GM18861 (cell line): ENCODE data around the gene UVSSA.
"Not testable (repeated sequence)": the region's sequence is repeated elsewhere in the genome, so short reads cannot be mapped to it uniquely, and the experiment has no call there.

Experiments
- ATAC-seq: cut with Tn5 transposase; IDR thresholded peaks from one replicate; pipeline ENCODE4 v1.9.1; 2021; ENCODE audit not compliant: unreplicated experiment

UVSSA gene

DNA sequence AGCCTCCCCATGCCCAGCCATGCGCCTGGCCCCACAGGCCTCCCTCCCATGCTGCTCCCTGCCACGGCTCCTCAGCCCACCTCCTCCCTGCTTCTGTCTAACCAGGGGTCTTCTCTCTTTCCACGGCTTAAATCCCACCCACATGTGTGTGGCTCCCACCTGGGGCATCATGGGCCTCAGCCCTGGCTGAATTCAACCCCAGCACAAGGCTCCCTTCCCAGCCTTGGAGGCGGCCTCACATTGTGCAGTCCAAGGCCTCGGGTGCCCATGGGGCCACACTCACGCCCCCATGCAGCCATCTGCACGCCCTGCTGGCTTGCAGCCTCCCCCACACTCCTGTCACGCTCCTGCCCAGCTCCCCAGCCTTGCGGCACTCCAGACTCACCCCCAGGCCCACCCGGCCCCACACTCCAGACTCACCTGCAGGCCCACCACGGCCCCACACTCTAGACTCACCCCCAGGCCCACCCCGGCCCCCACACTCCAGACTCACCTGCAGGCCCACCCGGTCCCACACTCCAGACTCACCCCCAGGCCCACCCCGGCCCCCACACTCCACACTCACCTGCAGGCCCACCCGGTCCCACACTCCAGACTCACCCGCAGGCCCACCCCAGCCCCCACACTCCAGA is 30.4 kb upstream of the UVSSA start:
- no peak for ATAC-seq

DNA sequence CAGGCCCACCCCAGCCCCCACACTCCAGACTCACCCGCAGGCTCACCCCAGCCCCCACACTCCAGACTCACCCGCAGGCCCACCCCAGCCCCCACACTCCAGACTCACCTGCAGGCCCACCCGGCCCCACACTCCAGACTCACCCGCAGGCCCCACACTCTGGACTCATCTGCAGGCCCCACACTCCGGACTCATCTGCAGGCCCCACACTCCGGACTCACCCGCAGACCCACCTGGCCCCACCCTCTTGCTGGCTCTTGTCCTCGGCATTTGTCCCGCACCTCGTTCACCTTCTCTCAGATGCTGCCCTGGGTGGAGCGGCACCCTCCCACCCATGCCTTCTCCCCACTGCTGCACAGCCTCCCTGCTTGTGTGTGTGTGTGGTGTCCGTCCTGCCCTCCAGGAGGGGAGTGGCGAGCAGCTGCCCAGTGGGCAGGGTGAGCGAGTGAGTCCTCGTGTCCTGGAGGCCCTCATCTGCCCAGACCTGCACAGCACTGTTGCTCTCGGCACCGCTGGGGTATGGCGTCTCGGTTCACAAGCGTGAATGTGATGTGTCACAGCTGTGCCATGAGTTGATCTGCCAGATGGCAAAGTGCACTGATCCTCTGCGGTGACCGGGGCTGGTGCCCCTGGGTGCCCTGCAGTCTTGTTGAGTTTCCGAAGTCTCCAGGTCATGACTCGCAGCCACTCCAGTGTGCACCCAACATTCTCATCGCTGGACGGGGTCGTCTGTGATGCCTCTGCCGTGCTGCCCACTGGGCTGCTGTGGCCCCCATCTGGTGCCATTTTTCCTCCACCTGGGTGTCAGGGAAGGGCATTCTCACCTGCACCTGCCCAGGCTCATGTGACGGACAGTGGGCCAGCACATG is 29.6 kb upstream of the UVSSA start:
- no peak for ATAC-seq

DNA sequence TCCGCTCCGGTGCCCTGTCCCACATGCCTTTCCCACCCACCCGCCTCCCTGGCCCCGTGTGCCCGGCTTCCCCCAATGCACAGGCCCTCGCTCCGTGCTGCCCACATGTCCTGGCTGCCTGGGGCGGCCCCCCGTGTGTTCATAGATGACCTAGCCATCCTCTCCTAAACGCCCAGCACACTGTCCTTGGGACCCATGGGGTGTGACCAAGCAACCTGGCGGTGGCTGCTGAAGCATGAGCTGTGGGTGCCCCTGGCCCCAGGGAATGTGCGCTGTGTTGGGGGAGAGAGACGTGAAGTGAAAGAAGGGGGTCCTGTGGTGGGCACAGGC is 29.0 kb upstream of the UVSSA start:
- ATAC-seq: no peak

DNA sequence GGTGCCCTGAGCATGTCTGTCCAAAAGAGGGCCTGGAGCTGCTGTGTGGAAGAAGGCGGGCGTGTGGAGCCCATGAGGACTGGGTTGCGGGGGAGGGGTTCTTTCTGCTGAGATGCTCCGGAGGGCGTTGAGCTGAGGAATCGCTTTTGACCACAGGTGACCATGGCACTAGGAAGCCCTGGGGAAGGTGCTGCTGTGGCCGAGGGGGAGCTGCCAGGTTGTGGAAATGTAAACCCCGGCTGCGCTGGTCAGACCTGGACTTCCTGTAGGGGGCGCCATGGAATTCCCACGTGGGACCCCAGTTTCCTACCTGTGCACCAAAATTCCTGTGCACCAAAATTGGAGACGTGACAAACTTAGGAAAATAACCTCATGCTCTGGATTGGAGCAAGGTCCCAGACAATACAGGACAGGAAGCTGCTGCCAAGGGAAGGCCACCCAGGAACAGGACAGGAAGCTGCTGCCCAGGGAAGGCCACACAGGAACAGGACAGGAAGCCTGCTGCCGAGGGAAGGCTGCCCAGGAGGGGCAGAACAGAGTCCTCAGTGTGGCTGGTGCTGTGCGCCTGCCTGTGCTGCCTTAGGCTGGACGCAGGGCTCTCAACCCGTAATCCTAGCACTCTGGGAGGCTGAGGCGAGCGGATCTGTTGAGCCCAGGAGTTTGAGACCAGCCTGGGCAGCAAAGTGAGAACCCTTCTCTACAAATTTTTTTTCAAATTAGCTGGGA is 28.4 kb upstream of the UVSSA start:
- ATAC-seq: no peak

DNA sequence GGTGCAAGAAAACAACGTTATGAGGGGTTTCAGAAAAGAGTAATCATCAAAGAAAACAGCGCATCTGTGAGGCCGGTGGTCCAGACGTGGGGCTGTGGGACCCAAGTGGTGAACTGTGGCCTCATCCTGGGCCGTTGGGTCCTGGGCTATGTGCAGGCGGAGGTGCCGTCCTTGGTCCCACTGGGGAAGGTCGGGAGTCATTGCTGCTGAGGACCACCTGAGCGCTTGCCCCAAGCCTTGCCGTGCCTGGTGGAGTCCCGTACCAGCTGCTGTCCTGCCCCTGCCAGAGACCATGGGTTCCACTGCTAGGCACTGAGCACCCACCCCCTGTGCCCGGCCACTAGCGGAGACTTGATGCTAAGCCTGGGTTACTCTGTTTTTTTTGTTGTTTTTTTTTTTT is 25.5 kb upstream of the UVSSA start:
- ATAC-seq: no peak

DNA sequence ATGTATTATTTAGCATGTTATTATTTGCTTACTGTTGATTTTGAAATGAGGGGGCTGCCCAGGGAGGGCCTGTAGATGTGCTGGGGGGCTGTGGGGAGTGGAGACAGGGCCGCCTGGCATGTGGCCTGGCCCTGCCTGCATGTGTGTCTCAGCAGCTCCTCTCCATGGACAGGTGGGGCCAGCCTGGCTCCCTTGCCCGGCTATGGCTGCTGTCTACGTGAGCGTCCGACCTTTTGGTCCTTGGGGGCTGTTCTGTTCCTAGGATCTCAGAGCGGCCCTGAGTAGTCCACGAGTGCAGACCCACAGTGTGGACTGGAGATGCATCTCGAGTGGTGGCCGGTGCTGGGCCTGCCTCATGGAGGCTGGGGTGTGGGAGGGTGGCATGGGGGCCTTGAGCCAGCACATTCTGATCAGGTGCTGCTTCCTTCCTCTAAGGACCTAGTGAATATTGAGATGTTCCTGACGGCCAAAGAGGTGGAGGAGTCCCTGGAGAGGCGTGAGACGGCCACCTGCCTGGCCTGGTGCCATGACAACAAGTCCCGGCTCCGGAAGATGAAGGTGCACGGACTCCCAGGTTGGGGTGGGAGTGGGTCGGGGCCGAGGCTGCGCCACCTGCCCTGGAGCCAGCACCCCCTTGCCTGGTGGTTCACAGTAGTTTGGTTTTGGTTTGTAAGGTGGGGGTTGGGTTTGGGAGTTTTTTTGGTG is 24.9 kb upstream of the UVSSA start:
- ATAC-seq: no peak

DNA sequence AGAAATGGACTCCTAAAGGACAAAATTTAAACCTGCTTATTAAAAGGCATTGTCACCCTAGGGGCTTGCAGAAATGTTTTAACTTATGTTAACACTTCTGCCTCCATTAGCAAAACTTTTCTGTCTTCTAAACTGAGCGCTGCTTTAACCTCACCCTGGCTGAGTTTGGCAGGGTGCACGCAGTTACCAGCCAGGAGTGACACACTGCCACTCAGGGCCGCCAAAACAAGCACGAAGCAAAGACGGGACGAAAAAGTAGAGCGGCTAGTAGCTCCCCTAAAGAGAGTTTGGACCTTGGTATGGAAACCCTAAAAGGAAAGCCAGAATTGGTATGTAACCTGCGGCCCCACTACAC is 23.8 kb upstream of the UVSSA start:
- no peak for ATAC-seq

DNA sequence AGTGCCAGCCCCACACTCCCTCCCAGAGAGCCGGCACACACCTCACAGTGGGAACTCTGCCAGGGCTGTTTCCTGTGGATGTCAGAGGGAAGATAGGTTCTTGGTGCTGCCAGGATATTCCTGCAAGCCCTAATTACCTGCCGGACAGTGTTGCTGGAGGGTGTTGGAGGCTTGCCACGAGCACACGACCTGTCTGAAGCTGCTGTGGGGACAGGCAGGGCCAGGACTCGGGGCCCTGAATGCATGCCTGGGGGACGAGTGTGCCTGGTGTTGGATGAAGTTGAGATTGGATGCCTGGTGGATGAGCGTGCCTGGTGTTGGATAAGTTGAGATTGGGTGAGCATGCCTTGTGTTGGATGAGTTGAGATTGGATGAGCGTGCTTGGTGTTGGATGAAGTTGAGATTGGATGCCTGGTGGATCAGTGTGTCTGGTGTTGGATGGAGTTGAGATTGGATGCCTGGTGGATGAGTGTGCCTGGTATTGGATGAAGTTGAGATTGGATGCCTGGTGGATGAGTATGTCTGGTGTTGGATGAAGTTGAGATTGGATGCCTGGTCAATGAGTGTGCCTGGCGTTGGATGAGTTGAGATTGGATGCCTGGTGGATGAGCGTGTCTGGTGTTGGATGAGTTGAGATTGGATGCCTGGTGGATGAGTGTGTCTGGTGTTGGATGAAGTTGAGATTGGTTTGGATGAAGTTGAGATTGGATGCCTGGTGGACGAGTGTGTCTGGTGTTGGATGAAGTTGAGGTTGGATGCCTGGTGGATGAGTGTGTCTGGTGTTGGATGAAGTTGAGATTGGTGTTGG is 23.2 kb upstream of the UVSSA start:
- ATAC-seq: no peak

DNA sequence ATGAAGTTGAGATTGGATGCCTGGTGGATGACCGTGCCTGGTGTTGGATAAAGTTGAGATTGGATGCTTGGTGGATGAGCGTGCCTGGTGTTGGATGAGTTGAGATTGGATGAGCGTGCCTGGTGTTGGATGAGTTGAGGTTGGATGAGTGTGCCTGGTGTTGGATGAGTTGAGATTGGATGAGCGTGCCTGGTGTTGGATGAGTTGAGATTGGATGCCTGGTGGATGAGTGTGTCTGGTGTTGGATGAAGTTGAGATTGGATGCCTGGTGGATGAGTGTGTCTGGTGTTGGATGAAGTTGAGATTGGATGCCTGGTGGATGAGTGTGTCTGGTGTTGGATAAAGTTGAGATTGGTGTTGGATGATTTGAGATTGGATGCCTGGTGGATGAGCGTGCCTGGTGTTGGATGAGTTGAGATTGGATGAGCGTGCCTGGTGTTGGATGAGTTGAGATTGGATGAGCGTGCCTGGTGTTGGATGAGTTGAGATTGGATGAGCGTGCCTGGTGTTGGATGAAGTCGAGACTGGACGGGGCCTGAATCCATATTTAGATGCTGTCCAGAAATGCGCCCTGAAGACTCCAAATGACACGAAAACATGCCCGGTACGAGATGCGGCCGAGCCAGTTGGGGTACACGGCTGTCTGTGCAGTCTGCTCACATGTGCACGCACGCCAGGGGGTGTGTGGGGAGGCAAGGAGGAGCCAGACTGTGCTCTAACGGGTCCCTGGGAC is 22.4 kb upstream of the UVSSA start:
- ATAC-seq: not testable (repeated sequence)

DNA sequence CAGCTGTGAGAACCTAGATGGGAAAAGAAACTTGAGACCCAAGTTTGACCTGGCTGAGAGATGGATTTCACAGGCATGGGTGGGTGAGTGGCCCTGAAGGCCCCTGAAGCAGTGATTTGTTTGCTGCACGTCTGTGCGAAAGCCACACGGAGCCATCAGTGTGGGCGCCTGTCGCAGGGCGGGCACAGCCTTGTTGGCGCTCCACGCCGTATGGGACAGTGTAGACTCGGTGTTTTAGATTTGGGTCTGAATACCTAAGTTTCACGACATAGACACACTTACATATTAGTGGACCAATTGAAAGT is 21.9 kb upstream of the UVSSA start:
- ATAC-seq: no peak

DNA sequence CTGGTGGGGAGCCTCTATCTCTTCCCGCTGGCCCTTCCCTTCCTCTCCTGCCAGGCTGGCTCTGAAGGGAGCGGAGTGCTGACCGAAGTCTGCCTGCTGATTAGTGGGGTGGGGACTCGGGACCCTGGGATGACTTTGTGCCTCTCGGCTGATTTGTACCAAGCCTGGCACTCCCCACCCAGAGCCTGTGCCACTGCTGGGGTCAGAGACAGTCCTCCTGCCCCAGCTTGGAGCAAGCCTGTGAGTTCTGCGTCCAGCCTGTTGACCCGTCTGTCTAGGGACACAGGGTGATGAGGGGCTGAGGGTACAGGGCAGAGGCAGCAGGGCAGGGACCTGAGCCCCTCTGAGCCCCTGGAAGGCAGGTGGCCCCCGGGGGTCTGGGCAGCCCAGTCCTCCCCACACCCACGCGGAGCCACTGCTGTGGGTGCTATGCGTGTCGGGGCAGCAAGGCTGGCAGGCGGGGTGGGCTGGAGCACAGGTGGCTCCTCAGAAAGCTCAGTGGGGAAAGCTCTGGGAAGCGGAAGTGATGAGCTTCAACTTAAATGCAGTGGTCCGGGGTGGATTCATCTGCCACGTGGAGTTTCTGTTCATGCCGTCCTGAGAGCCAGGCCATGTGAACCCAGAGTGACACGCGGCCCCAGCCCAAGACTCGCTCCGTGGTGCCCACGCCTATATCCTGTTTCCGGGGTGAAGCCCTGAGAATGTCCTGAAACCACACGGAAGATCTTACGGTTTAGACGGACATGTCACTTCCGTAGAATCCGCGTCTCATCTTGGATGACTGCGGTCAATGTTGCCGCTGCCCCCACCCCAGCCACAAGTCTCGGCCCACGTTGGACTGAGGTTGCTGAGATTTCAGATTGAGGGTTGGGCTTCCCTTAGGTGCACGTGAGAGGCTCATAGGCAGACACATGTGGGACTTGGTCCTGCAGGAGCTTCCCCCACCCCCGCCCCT is 21.1 kb upstream of the UVSSA start:
- ATAC-seq: no peak

DNA sequence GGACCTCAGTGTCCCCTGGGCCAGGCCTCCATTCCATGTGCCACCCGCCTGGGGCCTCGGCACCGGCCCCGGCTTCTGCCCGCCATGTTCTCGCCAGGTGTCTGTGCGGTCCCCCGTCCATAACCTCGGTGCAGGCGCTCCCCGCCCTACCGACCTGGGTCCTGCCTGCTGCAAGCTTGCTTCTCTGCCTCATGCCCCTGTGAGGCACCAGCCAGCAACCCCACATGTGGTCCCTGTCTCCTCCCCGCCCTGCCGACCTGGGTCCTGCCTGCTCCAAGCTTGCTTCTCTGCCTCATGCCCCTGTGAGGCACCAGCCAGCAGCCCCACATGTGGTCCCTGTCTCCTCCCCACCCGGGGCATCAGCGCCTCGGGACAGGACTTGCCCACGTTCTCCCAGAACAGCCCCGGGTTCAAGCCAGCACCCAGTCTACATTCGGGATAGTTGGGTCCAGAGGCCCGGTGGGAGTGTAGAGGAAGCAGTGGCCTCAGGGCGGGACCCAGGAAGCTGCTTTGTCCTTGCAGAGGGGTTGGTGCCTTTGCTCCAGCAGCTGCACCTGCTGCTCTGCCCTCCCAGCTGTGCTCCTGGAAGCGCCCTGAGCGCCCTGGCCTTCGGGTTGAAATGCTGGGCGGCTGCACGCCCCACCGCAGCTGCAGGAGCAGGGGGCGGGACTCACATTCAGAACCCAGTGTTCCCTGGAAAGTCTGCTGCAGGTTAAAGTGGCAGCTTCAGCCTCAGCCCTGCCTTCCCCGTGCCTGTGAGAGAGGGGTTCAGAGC is 20.1 kb upstream of the UVSSA start:
- ATAC-seq: no peak

DNA sequence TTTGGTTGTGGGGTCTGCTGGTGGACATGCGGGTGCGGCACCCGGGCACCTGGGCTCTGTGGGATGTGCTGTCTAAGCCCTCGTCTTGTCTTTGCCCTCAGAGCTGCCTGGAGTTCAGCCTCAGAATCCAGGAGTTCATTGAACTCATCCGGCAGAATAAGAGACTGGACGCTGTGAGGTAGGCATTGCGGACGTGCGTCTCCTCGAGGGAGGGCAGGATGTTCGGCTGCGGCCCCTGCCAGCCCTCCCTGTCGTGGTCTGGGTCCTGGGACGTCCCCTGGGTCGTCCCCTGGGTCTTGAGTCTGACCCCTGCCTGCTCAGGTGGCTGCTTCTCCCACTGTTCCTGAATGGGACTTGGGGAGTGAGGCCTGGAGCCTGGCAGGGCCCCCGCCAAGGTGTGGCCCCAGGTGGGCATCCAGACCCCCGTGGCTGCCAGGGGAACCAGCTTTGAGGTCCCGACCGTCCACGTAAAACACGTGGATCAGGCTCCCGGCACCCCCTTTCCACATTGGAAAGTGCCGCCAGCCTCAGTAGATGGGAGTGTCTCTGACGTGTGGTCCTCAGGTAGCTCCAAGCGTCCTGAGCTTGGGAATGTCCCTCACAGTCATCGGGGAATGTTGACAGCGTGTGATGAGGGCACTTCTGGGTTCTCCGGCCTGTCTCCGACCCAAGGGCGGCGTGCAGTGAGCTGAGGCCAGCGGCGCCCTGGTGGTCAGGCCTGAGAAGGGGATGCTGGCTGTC is 19.3 kb upstream of the UVSSA start:
- no peak for ATAC-seq

DNA sequence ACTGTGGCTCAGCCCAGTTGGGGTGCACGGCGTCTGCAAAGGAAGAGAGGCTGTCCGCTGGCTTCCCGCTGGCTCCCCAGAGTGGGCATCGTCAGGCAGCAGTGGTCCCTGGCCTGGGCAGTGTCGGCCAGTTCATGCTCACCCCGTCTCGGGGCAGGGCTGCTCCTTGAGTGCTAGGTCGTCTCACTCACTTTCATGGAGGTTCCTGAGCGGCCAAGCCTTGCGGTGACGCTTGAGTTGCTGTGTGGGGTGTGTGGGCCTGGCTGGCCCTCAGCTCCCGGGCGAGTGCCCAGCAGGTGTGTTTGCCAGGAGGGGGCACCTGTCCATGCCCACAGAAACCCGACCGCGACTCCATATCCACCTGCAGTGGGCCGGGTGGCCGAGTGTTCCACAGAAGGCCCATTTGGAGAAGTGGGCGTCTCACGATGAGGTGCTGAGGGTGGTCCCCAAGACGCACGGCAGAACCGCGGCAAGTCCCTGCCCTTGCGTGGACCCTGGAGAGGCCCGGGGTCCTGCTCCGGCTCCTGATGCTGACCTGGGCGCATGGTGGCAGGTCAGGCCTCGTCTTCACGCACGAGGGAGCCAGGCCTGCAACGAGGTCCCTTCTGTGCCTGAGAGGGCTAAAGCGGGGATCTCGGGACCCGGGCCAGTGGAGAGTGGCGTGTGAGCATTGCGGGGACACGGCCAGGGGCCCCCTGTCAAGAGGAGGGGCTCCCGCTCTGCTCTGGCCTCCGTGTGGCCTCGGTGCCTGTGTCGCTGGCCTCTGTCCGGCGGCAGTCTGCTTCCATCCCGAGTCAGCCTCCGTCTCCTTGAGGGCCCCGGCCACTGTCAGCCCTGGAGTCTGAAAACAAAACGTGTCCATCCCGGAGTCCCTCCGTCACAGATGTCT is 18.5 kb upstream of the UVSSA start:
- no peak for ATAC-seq

DNA sequence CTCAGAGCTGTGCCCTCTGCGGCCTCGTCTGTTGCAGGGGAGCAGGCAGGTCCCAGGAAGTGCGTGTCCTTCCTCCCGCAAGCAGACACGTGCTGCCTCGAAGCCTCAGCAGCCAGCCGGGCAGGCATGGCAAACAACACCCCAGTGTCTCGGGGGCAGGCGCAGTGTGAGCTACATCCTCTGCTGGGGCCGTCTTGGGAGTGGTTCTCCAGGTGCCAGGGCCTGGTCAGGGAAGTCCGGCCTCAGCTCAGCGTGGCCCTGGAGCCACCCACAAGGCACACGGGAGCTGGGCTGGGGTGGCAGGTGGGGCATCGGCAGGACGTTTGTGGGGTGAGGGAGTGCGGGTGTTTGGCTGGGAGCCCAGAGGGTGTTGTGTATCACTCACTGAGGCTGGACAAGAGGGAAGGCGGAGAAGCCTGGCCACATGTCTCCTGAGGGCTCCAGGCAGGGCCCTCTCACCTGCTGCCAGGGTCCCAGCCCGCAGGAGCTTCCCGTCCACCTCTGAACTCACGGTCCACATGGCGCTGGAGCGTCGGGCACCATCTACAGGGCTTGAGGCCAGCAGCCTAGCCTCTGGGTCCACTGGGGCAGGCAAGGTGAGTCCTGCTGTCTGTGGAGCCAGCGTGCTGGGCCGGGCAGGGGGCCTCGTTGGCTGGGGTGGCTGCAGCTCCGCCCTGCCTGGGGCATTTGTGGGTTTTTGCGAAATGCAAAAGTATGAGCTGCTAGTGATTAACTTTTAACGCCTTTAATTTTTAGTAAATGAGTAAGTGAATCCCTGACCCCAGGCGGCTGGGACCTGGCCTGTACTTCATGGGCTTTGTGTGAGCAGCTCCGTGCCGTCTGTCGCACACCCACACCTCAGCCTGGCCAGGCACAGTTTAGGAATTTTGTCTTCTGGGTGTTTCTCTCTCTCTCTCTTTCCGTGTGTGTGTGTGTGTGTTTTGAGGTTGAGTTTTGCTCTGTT is 17.3 kb upstream of the UVSSA start:
- ATAC-seq: no peak
